ENCODE results near the gene AP2S1.
A peak's percentile ranks its signal among the peaks of the same experiment; 100 is the strongest.
"Not testable (repeated sequence)": the region's sequence is repeated elsewhere in the genome, so short reads cannot be mapped to it uniquely, and the experiment has no call there.

The AP2S1 gene

GRCh38 chr19:46840498-46840942 lies 10.1 kb downstream of the AP2S1 start:
- peak; percentile 56 for DNase-seq

GRCh38 chr19:46839752-46840497 lies 10.7 kb downstream of the AP2S1 start:
- DNase-seq, result no peak

- no peak for DNase-seq
These were observed 12.5 kb downstream of the AP2S1 start for GRCh38 chr19:46838160-46838559.

- DNase-seq, result no peak
These were observed 15.7 kb downstream of the AP2S1 start for GRCh38 chr19:46834984-46835383.

GRCh38 chr19:46834121-46834520 lies 16.5 kb downstream of the AP2S1 start:
- no peak for DNase-seq

- DNase-seq, result no peak
These were observed 19.8 kb downstream of the AP2S1 start for GRCh38 chr19:46830864-46831263.

- DNase-seq, result no peak
These were observed 22.2 kb downstream of the AP2S1 start for GRCh38 chr19:46828484-46828883.

- no peak for DNase-seq
These were observed 25.0 kb downstream of the AP2S1 start for GRCh38 chr19:46825731-46826055.

GRCh38 chr19:46824890-46825730 lies 25.5 kb downstream of the AP2S1 start:
- DNase-seq, result no peak

GRCh38 chr19:46823049-46823448 lies 27.6 kb downstream of the AP2S1 start:
- DNase-seq, result no peak

GRCh38 chr19:46822410-46822787 lies 28.2 kb downstream of the AP2S1 start:
- DNase-seq, result not testable (repeated sequence)

GRCh38 chr19:46821512-46822409 lies 28.9 kb downstream of the AP2S1 start:
- no peak for DNase-seq

- no peak for DNase-seq
These were observed 31.8 kb downstream of the AP2S1 start for GRCh38 chr19:46818812-46819211.

- DNase-seq, result no peak
These were observed 34.6 kb downstream of the AP2S1 start for GRCh38 chr19:46815833-46816627.

- peak; percentile 82 for DNase-seq
These were observed 36.7 kb downstream of the AP2S1 start for GRCh38 chr19:46813839-46814358.

GRCh38 chr19:46812977-46813838 lies 37.4 kb downstream of the AP2S1 start:
- no peak for DNase-seq

- no peak for DNase-seq
These were observed 40.9 kb downstream of the AP2S1 start for GRCh38 chr19:46809534-46810272.

GRCh38 chr19:46806656-46807055 lies 44.0 kb downstream of the AP2S1 start:
- DNase-seq, result no peak

- DNase-seq, result not testable (repeated sequence)
These were observed 46.2 kb downstream of the AP2S1 start for GRCh38 chr19:46804432-46804831.

- no peak for DNase-seq
These were observed 47.1 kb downstream of the AP2S1 start for GRCh38 chr19:46803555-46803954.
